ENCODE results near the gene ZNF729.
"Not testable (repeated sequence)": the region's sequence is repeated elsewhere in the genome, so short reads cannot be mapped to it uniquely, and the experiment has no call there.

ZNF729 gene

DNA sequence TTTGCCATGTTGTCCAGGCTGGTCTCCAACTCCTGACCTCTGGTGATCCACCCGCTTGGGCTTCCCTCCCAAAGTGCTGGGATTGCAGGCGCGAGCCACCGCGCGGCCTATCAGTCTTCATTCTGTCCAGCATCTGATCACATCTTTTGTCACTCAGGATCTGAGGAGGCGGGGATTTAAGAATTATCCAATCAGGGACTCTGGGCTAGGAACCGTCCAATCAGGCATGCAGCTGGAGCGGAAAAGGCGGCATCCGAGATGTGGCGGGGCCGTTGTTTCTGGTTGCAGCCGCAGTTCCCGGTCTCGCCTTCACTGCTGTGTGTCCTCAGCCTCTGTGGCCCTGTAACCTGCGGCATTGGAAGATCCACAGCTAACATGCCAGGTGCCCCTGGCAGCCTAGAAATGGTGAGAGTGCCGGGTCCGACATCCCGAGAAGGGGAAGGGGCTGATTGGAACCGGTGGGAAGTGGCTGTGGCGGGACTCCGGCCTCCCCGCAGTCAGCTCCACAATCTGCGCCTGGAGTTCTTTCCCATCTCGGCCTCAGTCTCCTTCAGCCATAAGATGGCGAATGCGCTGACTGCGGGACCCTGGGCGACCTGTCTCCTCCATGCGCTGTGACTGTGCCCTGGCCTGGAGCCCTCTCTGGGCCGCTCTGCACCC is at the start of gene ZNF729:
ZNF729 (plus strand) TSS at position 291 of the 660 bp plus-strand sequence; CDS start at position 376, 85 bp downstream.
- no peak for DNase-seq

DNA sequence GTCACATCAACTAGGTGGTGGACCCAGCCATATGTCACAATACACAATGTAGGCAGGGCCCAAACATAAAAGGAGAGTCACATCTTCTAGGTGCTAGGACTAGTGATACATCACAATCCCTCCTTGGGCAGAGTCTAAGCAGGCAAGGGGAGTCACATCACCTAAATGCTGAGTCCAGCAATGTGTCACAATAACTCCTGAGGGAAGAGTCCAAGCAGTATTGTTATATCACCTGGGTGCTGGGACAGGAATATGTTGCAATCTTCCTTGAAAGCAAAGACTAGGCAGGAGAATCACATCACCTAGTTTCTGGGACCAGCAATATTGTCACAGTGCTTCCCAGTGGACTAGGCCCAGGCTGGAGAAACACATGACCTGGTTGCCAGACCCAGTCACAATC is 29.4 kb upstream of the ZNF729 start:
- no peak for DNase-seq

DNA sequence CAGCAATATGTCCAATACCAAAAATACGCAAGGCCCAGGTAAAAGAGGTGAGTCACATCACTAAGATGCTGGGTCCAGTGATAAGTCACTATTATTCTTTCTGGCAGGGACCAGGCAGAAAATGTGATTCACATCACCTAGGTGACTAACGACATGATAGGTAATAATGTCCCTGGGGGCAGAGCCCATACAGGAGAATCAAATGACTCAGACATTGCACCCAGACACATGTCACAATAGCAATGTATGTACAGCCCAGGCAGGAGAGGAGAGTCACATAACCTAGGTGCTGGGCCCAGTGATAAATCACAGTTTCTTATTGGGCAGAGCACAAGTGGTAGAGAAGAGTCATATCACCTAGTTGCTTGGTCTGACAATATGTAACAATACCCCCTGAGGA is 28.9 kb upstream of the ZNF729 start:
- no peak for DNase-seq

DNA sequence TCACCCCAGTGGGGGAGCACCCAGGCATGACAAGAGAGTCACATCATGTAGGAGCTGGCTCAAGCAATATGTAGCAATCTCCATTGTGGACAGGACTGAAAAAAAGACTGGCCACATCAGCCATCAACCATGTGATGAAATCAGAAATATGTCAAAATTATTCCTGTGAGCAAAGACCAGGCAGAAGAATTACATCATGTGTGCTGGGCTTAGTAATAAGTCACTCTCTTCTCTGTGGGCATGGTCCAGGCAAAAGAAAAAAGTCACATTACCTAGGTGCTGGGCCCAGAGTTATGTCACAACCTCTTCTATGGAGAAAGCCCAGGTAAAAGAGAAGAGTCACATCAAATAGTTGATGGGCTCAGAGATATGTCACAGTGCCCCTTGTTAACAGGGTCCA is 28.3 kb upstream of the ZNF729 start:
- no peak for DNase-seq

DNA sequence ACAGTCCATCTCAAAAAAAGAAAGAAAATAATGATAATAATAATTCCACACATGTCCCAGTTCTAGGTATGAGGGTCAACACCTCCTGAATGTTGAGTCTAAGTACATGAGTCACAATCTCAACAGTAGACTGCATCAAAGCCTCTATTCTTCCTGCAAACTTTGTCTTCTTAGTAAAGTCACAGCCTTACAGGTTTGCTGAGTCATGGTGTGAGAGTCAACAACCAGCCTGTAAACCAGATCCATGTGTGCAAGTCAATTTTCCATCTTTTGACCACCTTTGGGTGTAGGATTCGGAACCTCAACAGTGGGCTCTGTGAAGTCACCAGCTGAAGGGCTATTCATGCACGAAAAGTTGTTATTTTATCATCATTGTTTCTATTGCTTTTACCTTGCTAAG is 25.7 kb upstream of the ZNF729 start:
- no peak for DNase-seq

DNA sequence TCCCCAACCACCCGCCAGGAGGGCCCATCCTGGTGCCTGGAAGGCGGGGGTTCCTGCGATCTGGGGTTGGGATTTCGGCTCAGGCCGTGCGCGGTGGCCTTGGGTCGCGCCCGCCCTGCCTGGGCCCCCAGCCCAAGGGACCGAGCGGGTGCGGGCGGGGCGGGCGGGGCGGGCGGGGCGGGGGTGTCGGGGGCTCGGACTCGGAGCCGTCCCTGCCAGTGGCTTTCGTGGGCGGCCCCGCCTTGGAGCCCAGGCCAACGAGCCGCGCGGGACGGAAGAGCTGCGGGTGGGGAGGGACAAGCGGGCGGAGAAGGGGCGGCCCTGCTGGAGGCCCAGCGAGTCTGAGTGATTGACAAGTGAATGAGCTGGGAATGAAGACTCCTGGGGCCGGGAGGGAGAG is 24.6 kb upstream of the ZNF729 start:
- DNase-seq = no peak

DNA sequence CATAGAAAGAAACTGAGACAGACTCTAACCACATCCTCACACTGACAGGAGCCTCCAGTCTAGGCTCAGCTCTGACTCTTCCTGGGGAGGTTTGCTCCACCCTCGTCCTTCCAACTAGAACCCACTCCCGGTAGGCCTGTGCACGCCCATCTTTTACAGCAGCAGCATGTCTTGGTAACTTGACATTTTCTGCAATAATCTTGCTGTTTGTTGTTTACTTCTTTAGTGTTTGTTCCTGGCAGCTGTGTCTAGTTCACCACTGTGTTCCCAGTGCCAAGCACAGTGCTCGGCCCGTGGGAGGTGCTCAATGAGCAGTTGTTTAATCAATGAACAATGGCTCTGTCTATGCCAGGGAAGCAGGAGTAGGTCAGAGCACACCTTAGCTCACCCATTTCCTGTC is 23.1 kb upstream of the ZNF729 start:
- DNase-seq = no peak

DNA sequence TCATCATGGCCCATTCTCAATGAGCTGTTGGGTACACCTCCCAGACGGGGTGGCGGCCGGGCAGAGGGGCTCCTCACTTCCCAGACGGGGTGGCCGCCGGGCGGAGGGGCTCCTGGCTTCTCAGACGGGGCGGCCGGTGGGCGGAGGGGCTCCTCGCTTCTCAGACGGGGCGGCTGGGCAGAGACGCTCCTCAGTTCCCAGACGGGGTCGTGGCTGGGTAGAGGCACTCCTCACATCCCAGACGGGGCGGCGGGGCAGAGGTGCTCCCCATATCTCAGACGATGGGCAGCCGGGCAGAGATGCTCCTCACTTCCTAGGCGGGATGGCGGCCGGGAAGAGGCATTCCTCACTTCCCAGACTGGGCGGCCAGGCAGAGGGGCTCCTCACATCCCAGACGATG is 35.3 kb downstream of the ZNF729 start:
- not testable (repeated sequence) for DNase-seq

DNA sequence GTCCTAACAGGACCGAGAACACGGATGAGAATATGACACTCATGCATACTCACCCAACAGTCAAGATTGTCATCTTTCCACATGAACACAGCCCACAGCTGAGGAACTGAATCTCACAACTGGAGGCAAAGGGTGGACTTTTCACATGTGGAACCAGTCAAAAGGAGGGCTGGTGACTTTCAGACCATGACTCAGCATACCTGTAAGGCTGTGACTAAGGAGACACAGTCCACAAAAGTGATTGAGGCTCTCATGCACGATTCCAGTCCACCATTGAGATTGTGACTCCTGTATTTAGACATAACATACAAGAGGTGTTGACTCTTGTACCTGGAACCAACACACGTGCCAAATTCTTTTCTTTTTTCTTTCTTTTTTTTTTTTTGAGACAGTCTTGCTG is 40.0 kb downstream of the ZNF729 start:
- DNase-seq = no peak

DNA sequence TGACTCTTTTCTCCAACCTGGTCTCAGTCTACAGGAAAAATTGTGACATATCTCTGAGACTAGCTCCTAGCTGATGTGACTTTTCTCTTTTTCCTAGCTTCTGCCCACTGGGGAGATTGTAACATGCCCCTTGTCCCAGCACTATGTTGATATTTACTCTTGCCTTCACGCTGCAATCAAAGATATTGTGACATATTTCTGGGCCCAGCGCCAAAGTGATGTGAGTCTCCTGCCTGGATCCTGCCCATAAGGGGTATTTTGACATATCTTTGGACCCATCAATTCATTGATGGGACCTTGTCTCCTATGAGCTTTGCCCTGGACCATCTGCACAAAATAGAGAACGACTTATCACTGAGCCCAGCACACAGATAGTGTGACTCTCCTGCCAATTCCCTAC is 41.1 kb downstream of the ZNF729 start:
- DNase-seq = no peak

DNA sequence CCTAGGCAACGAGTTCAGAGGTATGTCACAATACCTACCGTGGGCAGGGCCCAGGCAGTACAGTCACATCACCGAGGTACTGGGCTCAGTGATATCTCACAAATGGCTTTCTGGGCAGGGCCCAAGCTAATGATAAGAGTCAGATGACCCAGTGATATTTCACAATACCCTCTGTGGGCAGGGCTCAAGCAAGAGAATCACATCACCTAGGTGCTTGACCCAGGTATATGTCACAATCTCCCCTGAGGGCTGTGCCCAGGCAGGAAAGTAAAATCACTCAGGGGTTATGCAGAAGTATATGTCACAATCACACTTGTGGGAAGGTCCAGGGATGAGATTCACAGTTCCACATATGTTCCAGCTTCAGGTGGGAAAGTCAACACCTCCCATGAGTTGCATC is 45.3 kb downstream of the ZNF729 start:
- DNase-seq = no peak

DNA sequence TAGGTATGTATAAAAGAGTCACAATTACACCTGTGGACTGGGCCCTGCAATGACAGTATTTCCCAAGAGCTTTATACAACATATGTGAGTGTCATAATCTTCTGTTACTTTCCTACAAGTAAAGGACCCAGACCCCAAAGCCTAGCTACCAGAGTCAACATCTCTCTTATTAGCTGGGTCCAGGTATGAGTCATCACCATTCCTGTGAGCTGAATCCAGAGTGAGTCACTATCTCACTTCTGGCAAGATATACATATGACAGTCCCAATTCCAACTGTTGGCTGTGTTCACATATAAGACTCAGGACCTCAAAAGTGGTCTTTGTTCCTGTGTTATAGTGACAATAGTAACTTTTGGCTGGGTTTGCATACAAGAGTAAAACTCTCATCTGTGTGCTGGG is 46.7 kb downstream of the ZNF729 start:
- DNase-seq = no peak

DNA sequence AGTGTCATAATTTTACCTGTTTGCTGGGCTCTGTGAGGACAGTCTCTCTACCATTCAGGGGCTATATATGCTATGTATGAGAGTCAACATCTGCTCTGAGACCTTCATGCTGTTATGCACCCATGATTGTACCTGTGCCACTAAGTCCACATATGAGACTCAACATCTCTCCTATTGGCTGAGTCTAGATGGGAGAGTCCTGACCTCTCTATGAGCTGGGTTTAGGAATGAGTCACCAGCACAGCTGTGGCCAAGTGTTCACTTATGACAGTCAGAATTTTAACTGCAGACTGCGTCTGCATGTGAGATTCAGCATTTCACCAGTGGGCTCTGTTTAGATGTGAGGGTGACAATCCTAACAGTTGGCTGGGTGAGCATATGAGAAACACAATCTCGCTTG is 49.5 kb downstream of the ZNF729 start:
- no peak for DNase-seq

DNA sequence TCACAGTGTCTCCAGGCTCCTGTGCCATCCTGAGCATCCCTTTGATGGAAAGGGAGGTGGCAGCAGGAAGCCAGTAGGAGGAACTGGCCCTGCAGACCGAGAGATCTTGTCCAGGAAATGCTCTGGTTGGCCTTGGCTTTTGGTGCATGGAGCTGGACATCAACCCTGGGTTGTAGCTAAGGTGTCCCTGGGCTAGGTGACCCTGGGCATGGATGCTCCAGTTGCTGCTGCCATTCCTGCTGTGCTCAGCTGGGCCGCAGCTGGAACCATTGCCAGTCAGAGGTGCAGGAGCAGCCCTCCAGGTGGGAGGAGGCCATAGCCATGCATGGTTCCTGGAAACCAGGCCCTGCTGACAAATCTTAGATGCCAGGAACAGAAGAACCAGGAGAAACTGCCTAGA is 68.4 kb downstream of the ZNF729 start:
- no peak for DNase-seq

Measured in activated CD8-positive, alpha-beta memory T cell treated with anti-CD3 and anti-CD28 coated beads, Interleukin-2, amount 50 U/mL, for 4 hours (primary cell).